HepG2 (cell line): ENCODE data around the gene AMBRA1. TPM values are rescaled to one million over a fixed set of nuclear protein-coding genes. Genes with fewer than 3 reads are reported as not detected.
A peak's percentile ranks its signal among the peaks of the same experiment; 100 is the strongest.

Source experiments
- FOSL2 ChIP-seq: sonication (generic); formaldehyde crosslinking; IDR thresholded peaks from 2 replicates; pipeline ENCODE4 v1.4.0; 2020; ENCODE audit warnings: missing genetic modification reagents
- HOXA5 ChIP-seq: sonication (generic); formaldehyde crosslinking; IDR thresholded peaks from 2 replicates; pipeline ENCODE4 v1.4.0; 2020; ENCODE audit warnings: missing genetic modification reagents
- HOXD1 ChIP-seq: sonication (generic); formaldehyde crosslinking; IDR thresholded peaks from 2 replicates; pipeline ENCODE4 v1.5.0; 2020; ENCODE audit warnings: missing genetic modification reagents
- KDM3A ChIP-seq: IDR thresholded peaks from 2 replicates; pipeline ENCODE4 v1.6.1; 2018; ENCODE audit warnings: low read depth, missing compliant biosample characterization
- MED8 ChIP-seq: sonication (generic); formaldehyde crosslinking; IDR thresholded peaks from 2 replicates; pipeline ENCODE4 v1.8.1; 2023; ENCODE audit warnings: mild to moderate bottlenecking, missing genetic modification reagents; ENCODE audit not compliant: insufficient replicate concordance
- PHF5A ChIP-seq: IDR thresholded peaks from one replicate; pipeline ENCODE4 v1.6.1; 2018; ENCODE audit warnings: low read depth, missing genetic modification reagents; ENCODE audit not compliant: unreplicated experiment
- RFX1 ChIP-seq: fragments of 450-650 bp; IDR thresholded peaks from 2 replicates; pipeline ENCODE4 v1.6.1; 2017
- ZNF143 ChIP-seq: sonication (generic); formaldehyde crosslinking; IDR thresholded peaks from 2 replicates; pipeline ENCODE4 v1.4.0; 2020; ENCODE audit warnings: missing genetic modification reagents
- ZNF24 ChIP-seq: fragments of 450-650 bp; IDR thresholded peaks from 2 replicates; pipeline ENCODE4 v1.6.1; 2017; ENCODE audit warnings: antibody characterized with exemption, mild to moderate bottlenecking
- ZNF263 ChIP-seq: sonication (generic); formaldehyde crosslinking; IDR thresholded peaks from 2 replicates; pipeline ENCODE4 v1.4.0; 2020; ENCODE audit warnings: missing genetic modification reagents
- ZNF317 ChIP-seq: sonication (generic); formaldehyde crosslinking; IDR thresholded peaks from 2 replicates; pipeline ENCODE4 v1.5.0; 2020; ENCODE audit warnings: mild to moderate bottlenecking, missing genetic modification reagents
- ZNF616 ChIP-seq: sonication (generic); formaldehyde crosslinking; IDR thresholded peaks from 2 replicates; pipeline ENCODE4 v1.5.0; 2020; ENCODE audit warnings: low read depth, mild to moderate bottlenecking, missing genetic modification reagents
- ZNF768 ChIP-seq: sonication (generic); formaldehyde crosslinking; IDR thresholded peaks from 2 replicates; pipeline ENCODE4 v1.4.0; 2020; ENCODE audit warnings: missing genetic modification reagents
- ZNF83 ChIP-seq: sonication (generic); formaldehyde crosslinking; IDR thresholded peaks from 2 replicates; pipeline ENCODE4 v1.4.0; 2020; ENCODE audit warnings: missing genetic modification reagents, mild to moderate bottlenecking, borderline replicate concordance
- polyA plus RNA-seq, 8 experiments: library from polyadenylated mRNA; depleted of rRNA in 3 of 8; stranded (reverse) in 7 of 8; unstranded in 1 of 8; fragments of >200 nt; fragmentation: Illumina TruSeq in 4 of 8; extraction: Trizol in 4 of 8; gene quantifications; 2 replicates each; pipeline versions ENCODE4 v1.2.1 to v1.2.3, GENCODE V29; 2011 to 2016; ENCODE audit warnings: low read depth in 4 of 8, missing spikeins in 1 of 8, mixed read lengths in 1 of 8; ENCODE audit not compliant: insufficient read depth in 1 of 8
- total RNA-seq, 5 experiments: library from RNA; depleted of rRNA; stranded (reverse); fragments of >200 nt; fragmentation: Illumina TruSeq; extraction: Trizol; gene quantifications; 2 replicates each; pipeline ENCODE4 v1.2.3, GENCODE V29; 2016; ENCODE audit warnings: low read depth in 1 of 5
- TF ChIP-seq, protein P1 (sequence below): sonication (generic); formaldehyde crosslinking; IDR thresholded peaks from 2 replicates; pipeline ENCODE4 v1.8.0; 2022; ENCODE audit warnings: mild to moderate bottlenecking, missing genetic modification reagents, borderline replicate concordance
- TF ChIP-seq, protein P2 (sequence below): sonication (generic); formaldehyde crosslinking; IDR thresholded peaks from 2 replicates; pipeline ENCODE4 v1.4.0; 2020; ENCODE audit warnings: mild to moderate bottlenecking, missing genetic modification reagents
- TF ChIP-seq, protein P3 (sequence below): sonication (generic); formaldehyde crosslinking; IDR thresholded peaks from 2 replicates; pipeline ENCODE4 v1.4.0; 2020; ENCODE audit warnings: mild to moderate bottlenecking, missing genetic modification reagents
- TF ChIP-seq, protein P4 (sequence below): fragments of 450-650 bp; IDR thresholded peaks from 2 replicates; pipeline ENCODE4 v1.6.1; 2017; ENCODE audit warnings: mild to moderate bottlenecking

Gene AMBRA1
- total and polyA plus RNA-seq, 2 of the 13 experiments (the other 11 are each of a cell fraction or from before 2014, with no cell fraction given) = 15.7 to 26.0 TPM

DNA sequence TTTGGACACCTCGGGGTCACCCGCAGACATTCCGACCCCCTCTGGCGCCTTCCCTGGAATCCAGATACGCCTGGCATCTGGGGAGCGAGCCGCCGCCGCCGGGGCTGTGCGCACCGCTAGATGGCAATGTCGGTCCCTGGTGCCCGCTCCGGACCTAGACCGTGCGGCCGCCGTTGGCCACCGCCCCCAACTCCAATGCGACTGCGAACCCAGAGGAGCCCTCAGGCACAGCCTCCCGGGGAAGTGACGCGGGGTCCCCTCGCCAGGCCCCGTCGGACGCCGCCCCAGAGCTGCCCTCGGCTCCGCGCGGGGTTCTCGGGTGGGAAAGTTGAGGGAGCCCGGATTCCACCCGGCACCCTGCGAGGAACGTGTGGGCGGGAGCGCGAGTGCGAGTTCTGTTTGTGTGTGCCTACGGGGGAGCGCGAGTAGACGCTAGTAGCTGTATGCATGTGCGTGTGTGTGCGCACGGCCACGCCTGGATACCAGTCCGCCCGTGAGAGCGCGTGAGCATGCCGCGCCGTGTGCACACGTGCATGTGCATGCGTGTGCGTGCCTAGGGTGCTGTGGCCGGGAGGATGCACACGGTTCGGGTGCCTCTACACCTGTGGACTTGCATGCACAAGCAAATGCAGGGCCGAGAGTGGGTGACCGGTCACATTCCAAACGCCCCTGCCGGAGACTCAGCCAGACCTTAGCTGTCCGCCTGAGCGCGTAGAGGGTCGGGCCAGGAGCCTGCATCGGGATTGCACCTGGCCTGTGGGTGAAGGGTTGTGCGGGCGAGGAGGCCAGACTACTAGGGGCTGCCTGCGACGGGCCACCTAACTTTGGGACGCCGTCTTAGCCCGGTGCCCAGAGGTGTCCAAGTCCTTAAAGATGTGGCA lies 204.1 kb downstream of the AMBRA1 start (continued):
- TF ChIP-seq FOSL2 (peak; percentile 19; the same call in 1 of the 2 replicates), ZNF83 (CRISPR knock-in tag) (no peak), KDM3A (CRISPR knock-in tag) (peak; percentile 93; the same call in 1 of the 2 replicates), ZNF143 (CRISPR knock-in tag) (no peak), MED8 (CRISPR knock-in tag) (no peak), HOXD1 (CRISPR knock-in tag) (0 out of 2 replicates have a peak, but pooled peaks have one; percentile 43), PHF5A (CRISPR knock-in tag) (no peak), ZNF616 (CRISPR knock-in tag) (no peak), ZNF24 (no peak), ZNF317 (CRISPR knock-in tag) (no peak), ZNF768 (CRISPR knock-in tag) (no peak), HOXA5 (CRISPR knock-in tag) (0 out of 2 replicates have a peak, but pooled peaks have one; percentile 48), ZNF263 (peak; percentile 61; the same call in 1 of the 2 replicates), RFX1 (no peak)
- TF ChIP-seq, protein P1, sequence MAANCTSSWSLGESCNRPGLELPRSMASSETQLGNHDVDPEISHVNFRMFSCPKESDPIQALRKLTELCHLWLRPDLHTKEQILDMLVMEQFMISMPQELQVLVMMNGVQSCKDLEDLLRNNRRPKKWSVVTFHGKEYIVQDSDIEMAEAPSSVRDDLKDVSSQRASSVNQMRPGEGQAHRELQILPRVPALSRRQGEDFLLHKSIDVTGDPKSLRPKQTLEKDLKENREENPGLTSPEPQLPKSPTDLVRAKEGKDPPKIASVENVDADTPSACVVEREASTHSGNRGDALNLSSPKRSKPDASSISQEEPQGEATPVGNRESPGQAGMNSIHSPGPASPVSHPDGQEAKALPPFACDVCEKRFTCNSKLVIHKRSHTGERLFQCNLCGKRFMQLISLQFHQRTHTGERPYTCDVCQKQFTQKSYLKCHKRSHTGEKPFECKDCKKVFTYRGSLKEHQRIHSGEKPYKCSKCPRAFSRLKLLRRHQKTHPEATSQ = no peak
- TF ChIP-seq, protein P2, sequence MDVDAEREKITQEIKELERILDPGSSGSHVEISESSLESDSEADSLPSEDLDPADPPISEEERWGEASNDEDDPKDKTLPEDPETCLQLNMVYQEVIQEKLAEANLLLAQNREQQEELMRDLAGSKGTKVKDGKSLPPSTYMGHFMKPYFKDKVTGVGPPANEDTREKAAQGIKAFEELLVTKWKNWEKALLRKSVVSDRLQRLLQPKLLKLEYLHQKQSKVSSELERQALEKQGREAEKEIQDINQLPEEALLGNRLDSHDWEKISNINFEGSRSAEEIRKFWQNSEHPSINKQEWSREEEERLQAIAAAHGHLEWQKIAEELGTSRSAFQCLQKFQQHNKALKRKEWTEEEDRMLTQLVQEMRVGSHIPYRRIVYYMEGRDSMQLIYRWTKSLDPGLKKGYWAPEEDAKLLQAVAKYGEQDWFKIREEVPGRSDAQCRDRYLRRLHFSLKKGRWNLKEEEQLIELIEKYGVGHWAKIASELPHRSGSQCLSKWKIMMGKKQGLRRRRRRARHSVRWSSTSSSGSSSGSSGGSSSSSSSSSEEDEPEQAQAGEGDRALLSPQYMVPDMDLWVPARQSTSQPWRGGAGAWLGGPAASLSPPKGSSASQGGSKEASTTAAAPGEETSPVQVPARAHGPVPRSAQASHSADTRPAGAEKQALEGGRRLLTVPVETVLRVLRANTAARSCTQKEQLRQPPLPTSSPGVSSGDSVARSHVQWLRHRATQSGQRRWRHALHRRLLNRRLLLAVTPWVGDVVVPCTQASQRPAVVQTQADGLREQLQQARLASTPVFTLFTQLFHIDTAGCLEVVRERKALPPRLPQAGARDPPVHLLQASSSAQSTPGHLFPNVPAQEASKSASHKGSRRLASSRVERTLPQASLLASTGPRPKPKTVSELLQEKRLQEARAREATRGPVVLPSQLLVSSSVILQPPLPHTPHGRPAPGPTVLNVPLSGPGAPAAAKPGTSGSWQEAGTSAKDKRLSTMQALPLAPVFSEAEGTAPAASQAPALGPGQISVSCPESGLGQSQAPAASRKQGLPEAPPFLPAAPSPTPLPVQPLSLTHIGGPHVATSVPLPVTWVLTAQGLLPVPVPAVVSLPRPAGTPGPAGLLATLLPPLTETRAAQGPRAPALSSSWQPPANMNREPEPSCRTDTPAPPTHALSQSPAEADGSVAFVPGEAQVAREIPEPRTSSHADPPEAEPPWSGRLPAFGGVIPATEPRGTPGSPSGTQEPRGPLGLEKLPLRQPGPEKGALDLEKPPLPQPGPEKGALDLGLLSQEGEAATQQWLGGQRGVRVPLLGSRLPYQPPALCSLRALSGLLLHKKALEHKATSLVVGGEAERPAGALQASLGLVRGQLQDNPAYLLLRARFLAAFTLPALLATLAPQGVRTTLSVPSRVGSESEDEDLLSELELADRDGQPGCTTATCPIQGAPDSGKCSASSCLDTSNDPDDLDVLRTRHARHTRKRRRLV = no peak
- TF ChIP-seq, protein P3, sequence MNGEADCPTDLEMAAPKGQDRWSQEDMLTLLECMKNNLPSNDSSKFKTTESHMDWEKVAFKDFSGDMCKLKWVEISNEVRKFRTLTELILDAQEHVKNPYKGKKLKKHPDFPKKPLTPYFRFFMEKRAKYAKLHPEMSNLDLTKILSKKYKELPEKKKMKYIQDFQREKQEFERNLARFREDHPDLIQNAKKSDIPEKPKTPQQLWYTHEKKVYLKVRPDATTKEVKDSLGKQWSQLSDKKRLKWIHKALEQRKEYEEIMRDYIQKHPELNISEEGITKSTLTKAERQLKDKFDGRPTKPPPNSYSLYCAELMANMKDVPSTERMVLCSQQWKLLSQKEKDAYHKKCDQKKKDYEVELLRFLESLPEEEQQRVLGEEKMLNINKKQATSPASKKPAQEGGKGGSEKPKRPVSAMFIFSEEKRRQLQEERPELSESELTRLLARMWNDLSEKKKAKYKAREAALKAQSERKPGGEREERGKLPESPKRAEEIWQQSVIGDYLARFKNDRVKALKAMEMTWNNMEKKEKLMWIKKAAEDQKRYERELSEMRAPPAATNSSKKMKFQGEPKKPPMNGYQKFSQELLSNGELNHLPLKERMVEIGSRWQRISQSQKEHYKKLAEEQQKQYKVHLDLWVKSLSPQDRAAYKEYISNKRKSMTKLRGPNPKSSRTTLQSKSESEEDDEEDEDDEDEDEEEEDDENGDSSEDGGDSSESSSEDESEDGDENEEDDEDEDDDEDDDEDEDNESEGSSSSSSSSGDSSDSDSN = peak; percentile 73
- TF ChIP-seq, protein P4, sequence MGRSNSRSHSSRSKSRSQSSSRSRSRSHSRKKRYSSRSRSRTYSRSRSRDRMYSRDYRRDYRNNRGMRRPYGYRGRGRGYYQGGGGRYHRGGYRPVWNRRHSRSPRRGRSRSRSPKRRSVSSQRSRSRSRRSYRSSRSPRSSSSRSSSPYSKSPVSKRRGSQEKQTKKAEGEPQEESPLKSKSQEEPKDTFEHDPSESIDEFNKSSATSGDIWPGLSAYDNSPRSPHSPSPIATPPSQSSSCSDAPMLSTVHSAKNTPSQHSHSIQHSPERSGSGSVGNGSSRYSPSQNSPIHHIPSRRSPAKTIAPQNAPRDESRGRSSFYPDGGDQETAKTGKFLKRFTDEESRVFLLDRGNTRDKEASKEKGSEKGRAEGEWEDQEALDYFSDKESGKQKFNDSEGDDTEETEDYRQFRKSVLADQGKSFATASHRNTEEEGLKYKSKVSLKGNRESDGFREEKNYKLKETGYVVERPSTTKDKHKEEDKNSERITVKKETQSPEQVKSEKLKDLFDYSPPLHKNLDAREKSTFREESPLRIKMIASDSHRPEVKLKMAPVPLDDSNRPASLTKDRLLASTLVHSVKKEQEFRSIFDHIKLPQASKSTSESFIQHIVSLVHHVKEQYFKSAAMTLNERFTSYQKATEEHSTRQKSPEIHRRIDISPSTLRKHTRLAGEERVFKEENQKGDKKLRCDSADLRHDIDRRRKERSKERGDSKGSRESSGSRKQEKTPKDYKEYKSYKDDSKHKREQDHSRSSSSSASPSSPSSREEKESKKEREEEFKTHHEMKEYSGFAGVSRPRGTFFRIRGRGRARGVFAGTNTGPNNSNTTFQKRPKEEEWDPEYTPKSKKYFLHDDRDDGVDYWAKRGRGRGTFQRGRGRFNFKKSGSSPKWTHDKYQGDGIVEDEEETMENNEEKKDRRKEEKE = no peak
